HG03280 (cell line): ENCODE measurements around the gene SYNE1.
"Not testable (repeated sequence)": the region's sequence is repeated elsewhere in the genome, so short reads cannot be mapped to it uniquely, and the experiment has no call there.

Experiments used
- ATAC-seq: cut with Tn5 transposase; IDR thresholded peaks from one replicate; pipeline ENCODE4 v1.9.1; 2021; ENCODE audit warnings: mild to moderate bottlenecking, moderate library complexity; ENCODE audit not compliant: unreplicated experiment

The SYNE1 gene

GRCh38 chr6:152161501-152161900, 475.7 kb downstream of the SYNE1 start:
- ATAC-seq = peak; percentile 47

- ATAC-seq = peak; percentile 78
These were observed 476.8 kb downstream of the SYNE1 start for GRCh38 chr6:152160346-152160745.

- ATAC-seq = no peak
These were observed 481.4 kb downstream of the SYNE1 start for GRCh38 chr6:152155792-152156191.

DNA sequence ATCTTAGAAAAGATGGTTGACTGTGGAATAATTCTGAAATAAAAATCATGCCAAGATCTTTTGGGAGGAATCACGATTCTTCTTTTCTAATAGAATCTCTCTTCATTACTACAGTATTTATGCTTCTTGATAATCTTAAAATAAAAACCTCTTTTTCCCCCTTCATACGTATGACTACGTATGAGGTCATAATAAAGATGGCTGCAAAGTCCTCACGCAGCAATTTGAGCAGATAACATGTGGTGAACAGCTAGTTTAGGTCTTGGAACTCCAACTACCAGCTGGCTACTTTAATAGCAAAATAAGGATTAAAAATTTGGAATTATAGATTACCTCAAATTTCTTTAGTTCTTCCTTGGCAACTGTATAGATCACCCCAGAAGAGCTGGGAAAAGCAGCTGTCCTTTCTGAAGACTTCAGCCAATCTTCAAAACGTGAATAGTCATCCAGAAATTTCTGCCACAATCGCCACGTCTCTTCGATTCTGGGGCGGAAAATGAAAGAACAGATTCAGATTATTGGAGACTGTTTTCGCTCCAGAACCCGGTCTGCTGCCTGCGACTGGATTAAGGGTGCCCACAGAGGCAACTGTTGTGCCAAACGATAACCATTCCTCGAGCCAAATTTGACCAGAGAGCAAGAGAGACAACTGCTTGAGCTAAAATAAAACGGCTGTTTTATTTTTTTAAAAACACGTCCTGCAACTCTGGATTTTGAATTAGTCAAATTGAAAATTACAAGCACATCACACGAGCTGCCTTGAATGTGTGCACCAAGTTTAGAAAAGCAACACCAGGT, 482.4 kb downstream of the SYNE1 start:
- no peak for ATAC-seq

DNA sequence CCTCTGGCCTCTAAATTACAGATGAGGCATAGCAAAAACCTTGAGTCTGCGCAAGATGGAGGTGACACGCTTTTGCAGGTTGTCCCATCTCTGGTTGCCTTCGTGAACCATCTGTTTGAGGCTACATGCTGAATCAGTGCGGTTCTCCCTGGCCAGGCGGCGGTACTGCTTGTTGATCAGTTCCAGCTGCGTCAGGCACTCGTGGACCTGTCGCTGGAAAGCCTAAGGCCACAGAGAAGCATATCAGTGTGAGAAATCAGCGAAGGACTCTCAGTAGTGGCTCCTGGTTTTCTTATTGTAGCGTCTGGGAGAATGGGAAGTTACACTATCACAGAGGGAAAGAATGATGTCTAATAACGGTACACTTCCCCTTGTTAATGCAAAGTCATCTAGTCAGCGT, 485.2 kb downstream of the SYNE1 start:
- ATAC-seq = no peak

- ATAC-seq = no peak
These were observed 487.0 kb downstream of the SYNE1 start for GRCh38 chr6:152150196-152150595.

DNA sequence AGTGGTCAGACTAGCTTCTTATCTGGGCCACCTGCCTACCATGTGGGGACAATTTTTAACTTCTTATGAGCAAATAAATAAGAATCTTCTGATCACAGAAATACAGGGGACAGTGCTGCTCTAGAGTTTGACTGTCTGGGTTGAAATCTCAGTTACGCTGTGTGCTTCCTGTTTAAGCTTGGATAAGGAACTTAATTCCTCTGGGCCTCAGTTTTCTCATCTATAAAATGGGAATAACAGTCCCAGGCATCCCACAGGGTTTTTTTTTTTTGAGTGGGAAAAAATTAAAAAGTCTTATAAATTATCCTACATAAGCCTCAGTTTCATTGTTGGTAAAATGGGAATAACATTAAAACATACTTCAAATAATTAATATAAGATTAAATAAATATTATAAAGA, 488.8 kb downstream of the SYNE1 start:
- ATAC-seq = no peak

GRCh38 chr6:152147269-152147668, 489.9 kb downstream of the SYNE1 start:
- no peak for ATAC-seq

DNA sequence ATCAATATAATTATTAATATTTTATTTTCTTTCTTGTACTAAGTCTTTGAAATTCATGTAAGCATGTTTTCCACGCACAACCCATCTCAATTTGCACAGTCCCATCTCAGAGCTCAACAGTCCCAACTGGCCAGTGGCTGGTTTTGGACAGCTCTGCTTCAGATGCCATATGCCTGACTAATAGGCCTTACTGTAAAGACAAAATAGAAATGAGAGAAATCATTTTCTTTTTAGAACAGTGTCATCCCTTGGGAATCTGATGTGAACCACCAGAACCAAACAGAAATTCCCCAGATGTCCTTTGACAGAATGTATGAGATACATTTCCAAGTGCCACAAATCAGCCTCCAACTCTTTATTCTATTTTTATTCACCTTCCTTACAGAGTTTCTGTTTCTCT, 490.8 kb downstream of the SYNE1 start:
- ATAC-seq = no peak

DNA sequence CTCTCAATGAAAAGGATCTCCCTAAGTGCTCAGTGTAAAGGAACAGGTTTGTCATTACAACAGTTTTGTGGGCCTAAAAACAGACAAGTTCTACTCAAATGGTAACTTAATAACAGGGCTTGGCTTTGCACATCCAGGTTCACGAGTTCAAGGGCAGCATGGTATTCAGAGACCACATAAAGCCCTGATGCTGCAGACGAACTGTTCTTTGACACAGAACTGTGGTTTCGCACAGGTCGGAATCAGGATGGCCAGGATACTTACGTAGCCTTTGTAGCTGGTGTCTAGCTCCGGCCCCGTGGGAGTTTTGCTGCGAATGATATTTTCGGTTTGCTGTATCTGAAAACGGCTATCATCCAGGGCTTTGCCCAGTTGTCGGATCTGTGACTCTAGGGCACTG, 493.8 kb downstream of the SYNE1 start:
- ATAC-seq = no peak

DNA sequence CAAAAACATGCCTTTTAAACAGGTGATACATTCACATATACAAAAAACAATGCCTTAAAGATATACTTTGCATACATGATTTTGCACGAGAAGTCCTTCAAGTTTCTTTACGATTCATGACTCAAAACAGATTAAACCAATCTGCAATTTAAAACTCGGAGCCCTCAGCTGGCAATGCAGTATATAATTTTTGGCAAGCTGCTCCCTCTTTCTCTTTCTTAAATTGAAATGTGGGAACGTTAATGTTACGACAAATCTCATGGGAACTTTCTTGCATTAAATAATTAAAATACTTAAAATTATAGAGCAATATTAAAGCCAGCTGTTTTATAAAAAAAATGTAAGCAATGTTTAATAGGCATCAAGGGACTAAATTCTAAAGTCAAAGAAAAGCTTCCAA, 495.1 kb downstream of the SYNE1 start:
- no peak for ATAC-seq

DNA sequence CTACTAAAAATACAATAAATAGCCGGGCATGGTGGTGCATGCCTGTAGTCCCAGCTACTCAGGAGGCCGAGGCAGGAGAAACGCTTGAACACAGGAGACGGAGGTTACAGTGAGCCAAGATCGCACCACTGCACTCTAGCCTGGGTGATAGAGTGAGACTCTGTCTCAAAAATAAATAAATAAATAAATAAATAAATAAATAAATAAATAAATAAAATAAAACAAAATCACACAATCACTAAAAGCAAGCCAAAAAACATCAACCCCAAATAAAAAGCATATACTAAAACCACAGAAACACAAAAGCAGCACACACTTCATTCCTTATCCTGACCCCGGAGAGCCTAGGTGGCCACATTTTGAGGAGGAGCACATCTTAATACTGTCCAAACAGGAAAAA, 498.8 kb downstream of the SYNE1 start:
- ATAC-seq = not testable (repeated sequence)

- ATAC-seq = no peak
These were observed 500.7 kb downstream of the SYNE1 start for GRCh38 chr6:152136449-152136825.

GRCh38 chr6:152135755-152136448, 501.3 kb downstream of the SYNE1 start:
- no peak for ATAC-seq

- ATAC-seq = no peak
These were observed 506.7 kb downstream of the SYNE1 start for GRCh38 chr6:152130441-152130840.

- no peak for ATAC-seq
These were observed 507.4 kb downstream of the SYNE1 start for GRCh38 chr6:152129691-152130151.

DNA sequence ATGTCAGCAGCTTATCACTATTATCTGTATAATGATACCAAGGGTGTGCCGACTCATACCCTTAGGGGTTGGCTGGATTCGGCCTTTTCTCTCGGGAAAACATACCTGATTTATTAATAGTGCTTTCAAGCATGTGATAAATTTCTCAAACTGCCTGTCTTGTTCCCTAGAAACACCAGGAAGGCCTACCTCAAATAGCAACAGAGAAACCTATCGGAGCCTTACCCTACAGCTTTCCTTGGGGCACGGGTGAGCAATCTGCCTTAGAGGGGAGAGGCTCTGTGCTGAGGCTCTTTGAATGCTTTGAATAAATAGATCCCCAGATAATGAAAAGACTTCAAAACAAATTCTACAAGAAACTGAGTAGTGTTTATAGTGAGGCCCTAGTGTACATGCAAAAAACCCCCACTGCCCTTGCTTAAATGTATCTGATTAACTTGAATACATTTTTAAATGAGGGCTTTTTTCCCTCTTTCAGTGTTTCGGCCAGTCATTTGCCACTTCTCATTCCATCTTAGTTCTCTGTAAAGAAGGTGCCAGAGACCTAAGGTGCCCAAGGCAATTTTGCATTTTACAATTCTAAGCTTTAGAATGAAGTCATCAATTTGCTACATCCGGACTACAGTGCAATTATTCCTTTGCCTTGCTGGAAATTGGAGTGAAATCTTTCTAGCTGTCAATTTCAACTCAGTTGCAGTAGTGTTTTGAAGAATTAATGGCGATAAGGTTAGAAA, 509.6 kb downstream of the SYNE1 start:
- ATAC-seq = no peak

DNA sequence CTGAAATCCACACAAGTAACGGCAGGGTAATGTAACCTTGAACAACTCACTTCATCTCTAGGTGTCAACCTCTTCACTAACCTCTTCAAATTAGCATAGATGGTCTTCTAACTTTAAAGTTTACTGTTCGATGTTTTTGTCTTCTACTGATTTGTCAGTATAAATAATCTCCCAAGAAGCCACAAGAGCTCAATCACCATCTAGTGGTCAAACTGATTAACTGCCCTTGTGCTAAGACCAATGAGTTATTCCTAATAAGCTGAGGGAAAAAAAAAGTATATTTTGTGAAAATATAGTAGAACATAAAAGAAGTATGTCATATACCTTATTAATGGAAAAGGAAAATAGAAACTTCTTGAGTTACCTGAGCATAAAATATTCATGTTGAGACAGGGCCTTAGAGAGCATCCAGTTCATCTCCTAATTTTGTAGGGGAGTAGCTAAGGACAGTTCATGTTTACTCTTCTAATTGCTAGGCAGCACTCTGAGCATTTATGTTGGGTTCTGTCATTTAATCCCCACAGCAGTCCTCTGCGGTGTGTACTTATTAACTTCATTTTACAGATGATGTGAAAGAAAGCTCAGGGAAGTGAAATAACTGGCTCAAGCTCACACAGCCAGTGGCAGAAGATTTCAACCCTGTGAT, 512.6 kb downstream of the SYNE1 start:
- ATAC-seq = no peak

DNA sequence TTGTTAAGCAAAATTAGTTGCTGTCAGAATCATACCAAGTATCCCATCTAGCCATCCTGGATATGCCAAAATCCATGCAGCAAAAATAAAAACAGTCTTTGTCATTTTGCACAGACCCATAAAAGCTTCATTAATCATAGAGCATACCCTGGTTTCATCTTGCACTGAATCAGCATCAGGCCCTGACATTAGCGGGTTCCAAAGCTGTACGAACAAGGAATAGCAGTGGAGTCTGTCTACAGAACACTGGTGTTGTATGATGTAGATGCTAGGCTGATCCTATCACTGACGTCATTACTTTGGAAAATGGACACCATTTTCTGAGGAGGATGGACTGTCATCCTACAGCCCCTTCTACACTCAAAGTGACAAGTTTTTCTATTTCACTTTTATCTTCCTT, 514.1 kb downstream of the SYNE1 start:
- no peak for ATAC-seq

DNA sequence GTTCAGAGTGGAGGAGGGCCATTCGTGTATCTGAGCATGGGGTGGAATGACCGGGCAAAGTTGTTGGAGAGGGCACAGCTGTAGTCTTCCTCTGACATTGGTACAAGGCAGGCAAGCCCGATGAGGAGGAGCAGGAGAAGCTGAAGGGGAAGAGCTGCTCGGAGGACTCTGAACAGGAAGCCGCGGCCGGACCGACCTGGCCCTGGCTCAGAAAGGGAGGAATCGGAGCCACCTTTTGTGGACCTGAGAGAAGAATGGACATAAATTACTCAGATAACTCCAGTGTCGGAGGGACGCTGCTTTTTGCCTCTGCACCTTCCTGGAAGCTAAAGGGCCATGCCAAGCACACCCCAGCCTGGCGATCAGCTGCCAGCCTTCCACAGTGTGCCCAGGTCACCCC, 514.7 kb downstream of the SYNE1 start:
- ATAC-seq = no peak

DNA sequence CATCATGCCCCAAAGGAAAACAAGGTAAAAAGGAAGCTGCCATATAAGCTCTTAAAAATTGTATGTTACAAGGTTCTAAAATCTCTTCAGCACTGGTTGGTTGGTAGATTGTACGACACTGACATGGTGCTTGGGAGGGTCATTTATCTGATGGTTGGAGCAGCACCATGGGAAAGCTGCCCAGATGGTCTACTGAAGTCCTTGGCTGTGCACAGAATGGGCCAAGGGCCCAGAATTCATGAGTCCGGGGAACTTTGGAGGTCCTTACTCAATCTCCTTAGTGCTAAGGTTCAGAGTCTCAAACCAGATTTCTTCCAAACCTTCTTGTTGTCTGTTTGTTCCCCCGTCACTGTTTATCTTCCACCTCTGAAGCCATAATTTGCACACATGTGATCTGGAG, 515.3 kb downstream of the SYNE1 start:
- ATAC-seq = no peak
